Lung (tissue), 12 donors: ENCODE results near the gene STRN4. TPM values are rescaled to one million over a fixed set of nuclear protein-coding genes. Genes with fewer than 3 reads are reported as not detected.
"Not testable (repeated sequence)": the region's sequence is repeated elsewhere in the genome, so short reads cannot be mapped to it uniquely, and the experiment has no call there.

ENCODE experiments used
- ATAC-seq: fragments of 200-7000 bp; cut with Tn5 transposase; one replicate; pipeline ENCODE4 v1.9.1; 2020; ENCODE audit warnings: moderate number of reproducible peaks; ENCODE audit not compliant: insufficient read depth, low FRiP score
- DNase-seq, 3 donors: peaks; one replicate each; pipeline ENCODE4 v3.0.0-alpha.2; 2013 to 2017
- H3K27ac ChIP-seq, 2 donors: one replicate each; pipeline ENCODE4 v1.5.1; 2013; ENCODE audit warnings: mild to moderate bottlenecking in 2 of 2, moderate library complexity in 2 of 2, control low read depth in 1 of 2, inconsistent platforms in 1 of 2, low read depth in 1 of 2, low read length in 1 of 2
- H3K27me3 ChIP-seq, 3 donors: one replicate each; pipeline ENCODE4 v1.5.1; 2013; ENCODE audit warnings: low read length in 2 of 3; ENCODE audit not compliant: control insufficient read depth in 3 of 3, insufficient read depth in 3 of 3
- H3K36me3 ChIP-seq, 4 donors: one replicate each; pipeline ENCODE4 v1.5.1; 2013; ENCODE audit warnings: low read length in 4 of 4, mild to moderate bottlenecking in 1 of 4, moderate library complexity in 1 of 4; ENCODE audit not compliant: control insufficient read depth in 4 of 4, insufficient read depth in 4 of 4
- H3K4me1 ChIP-seq, 5 donors: one replicate each; pipeline ENCODE4 v1.5.1; 2013; ENCODE audit warnings: low read length in 5 of 5, mild to moderate bottlenecking in 2 of 5, moderate library complexity in 1 of 5; ENCODE audit not compliant: control insufficient read depth in 5 of 5, insufficient read depth in 5 of 5
- H3K4me3 ChIP-seq: one replicate; pipeline ENCODE4 v1.5.1; 2013; ENCODE audit warnings: mild to moderate bottlenecking, control low read depth, moderate library complexity
- H3K9ac ChIP-seq, 2 donors: one replicate each; pipeline ENCODE4 v1.5.1; 2013; ENCODE audit warnings: low read length in 2 of 2, control low read depth in 1 of 2; ENCODE audit not compliant: insufficient read depth in 1 of 2
- H3K9me3 ChIP-seq, 4 donors: one replicate each; pipeline ENCODE4 v1.5.1; 2013; ENCODE audit warnings: low read length in 3 of 4, mild to moderate bottlenecking in 1 of 4, moderate library complexity in 1 of 4; ENCODE audit not compliant: control insufficient read depth in 4 of 4, insufficient read depth in 3 of 4
- WGBS, 2 donors: extraction: QIAGEN DNeasy Blood & Tissue Kit; methylation state at CpG; one replicate each; pipeline ENCODE4 v1.1.7; 2013; 5-methylcytosine and 5-hydroxymethylcytosine counted together
- polyA plus RNA-seq, 2 donors: library from polyadenylated mRNA; stranded (reverse); fragments of 200-250 nt; gene quantifications; one replicate each; pipeline ENCODE4 v1.2.1, GENCODE V29; 2013
- total RNA-seq, 2 donors: library from RNA; depleted of rRNA in 1 of 2; stranded (reverse); fragments of >200 nt in 1 of 2; gene quantifications; one replicate each; pipeline ENCODE4 v1.2.1, GENCODE V29; 2014 to 2021
- TF ChIP-seq, protein P1 (sequence below): IDR thresholded peaks from 2 replicates; pipeline ENCODE4 v1.5.1; 2012; ENCODE audit warnings: mild to moderate bottlenecking; ENCODE audit errors: control extremely low read depth, extremely low read depth
- donor health status: control.
- donor health status: control.
- donor health status: Bipolar disorder and iron deficiency.
- donor health status: healthy.
- donor health status: DM: yes; HTN: yes; CAD: no.

STRN4 gene
- total and polyA plus RNA-seq, 4 donors = 71.6 to 86.8 (median 79.2) TPM

- Histone ChIP-seq H3K9me3 (no peaks in the 10 kb centered on the region), H3K9ac (no peak overlapping the region), H3K27me3 (no peaks in the 10 kb centered on the region), H3K4me1 (peaks cover 0 to 7% (median 0%) of the 10 kb centered on the region in 5 donors), H3K36me3 (peaks cover 0 to 5% (median 4%) of the 10 kb centered on the region in 4 donors), H3K27ac (no peak overlapping the region), H3K4me3 (no peak overlapping the region)
- TF ChIP-seq, protein P1, sequence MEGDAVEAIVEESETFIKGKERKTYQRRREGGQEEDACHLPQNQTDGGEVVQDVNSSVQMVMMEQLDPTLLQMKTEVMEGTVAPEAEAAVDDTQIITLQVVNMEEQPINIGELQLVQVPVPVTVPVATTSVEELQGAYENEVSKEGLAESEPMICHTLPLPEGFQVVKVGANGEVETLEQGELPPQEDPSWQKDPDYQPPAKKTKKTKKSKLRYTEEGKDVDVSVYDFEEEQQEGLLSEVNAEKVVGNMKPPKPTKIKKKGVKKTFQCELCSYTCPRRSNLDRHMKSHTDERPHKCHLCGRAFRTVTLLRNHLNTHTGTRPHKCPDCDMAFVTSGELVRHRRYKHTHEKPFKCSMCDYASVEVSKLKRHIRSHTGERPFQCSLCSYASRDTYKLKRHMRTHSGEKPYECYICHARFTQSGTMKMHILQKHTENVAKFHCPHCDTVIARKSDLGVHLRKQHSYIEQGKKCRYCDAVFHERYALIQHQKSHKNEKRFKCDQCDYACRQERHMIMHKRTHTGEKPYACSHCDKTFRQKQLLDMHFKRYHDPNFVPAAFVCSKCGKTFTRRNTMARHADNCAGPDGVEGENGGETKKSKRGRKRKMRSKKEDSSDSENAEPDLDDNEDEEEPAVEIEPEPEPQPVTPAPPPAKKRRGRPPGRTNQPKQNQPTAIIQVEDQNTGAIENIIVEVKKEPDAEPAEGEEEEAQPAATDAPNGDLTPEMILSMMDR = no peak
- ATAC-seq = no peak
- DNase-seq = peak in 2 of 3 donors; percentile 56 to 71
- 66 to 71% methylated on average over 5 of the region's 5 CpGs for WGBS, 2 donors
These were observed 15.2 kb upstream of the STRN4 start for GRCh38 chr19:46761418-46761831.

DNA sequence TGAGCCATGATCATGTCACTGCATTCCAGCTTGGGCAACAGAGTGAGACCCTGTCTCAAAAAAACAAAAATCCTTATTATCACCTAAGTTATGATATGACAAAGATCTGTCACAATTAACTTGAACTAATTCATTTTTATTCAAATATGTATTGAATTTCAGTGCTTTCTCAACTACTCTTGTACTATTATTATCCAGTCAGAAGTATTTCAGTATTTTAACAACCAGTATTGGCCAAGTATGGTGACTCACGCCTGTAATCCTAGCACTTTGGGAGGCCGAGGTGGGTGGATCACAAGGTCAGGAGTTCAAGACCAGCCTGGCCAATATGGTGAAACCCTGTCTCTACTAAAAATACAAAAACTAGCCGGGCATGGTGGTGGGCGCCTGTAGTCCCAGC, 14.6 kb upstream of the STRN4 start:
- H3K9ac ChIP-seq, H3K27me3 ChIP-seq, H3K9me3 ChIP-seq, H3K36me3 ChIP-seq, DNase-seq, H3K4me3 ChIP-seq, H3K4me1 ChIP-seq, H3K27ac ChIP-seq, ATAC-seq: not testable (repeated sequence)
- WGBS, 2 donors = 71 to 84% methylated on average over 4 of the region's 4 CpGs

GRCh38 chr19:46760363-46760762, 14.1 kb upstream of the STRN4 start:
- peaks cover 5 to 14% (median 6%) of the 10 kb centered on the region in 4 donors for H3K36me3 ChIP-seq
- no peak overlapping the region for H3K9ac ChIP-seq
- no peak overlapping the region for H3K4me3 ChIP-seq
- no peak for DNase-seq
- no peak for ATAC-seq
- H3K4me1 ChIP-seq = peaks cover 0 to 11% (median 0%) of the 10 kb centered on the region in 5 donors
- no peak overlapping the region for H3K27ac ChIP-seq
- TF ChIP-seq, protein P1 = no peak
- no peaks in the 10 kb centered on the region for H3K9me3 ChIP-seq
- no peaks in the 10 kb centered on the region for H3K27me3 ChIP-seq
- WGBS, 2 donors = 92 to 97% methylated on average over 5 of the region's 5 CpGs

- Histone ChIP-seq H3K9me3 (no peaks in the 10 kb centered on the region), H3K36me3 (peaks cover 5 to 15% (median 6%) of the 10 kb centered on the region in 4 donors), H3K4me1 (peaks cover 0 to 10% (median 0%) of the 10 kb centered on the region in 5 donors), H3K4me3 (no peak overlapping the region), H3K9ac (no peak overlapping the region), H3K27ac (no peak overlapping the region), H3K27me3 (no peaks in the 10 kb centered on the region)
- TF ChIP-seq, protein P1 = no peak
- ATAC-seq = peak; percentile 22
- no peak for DNase-seq
- WGBS, 2 donors = 72 to 74% methylated on average over 7 of the region's 7 CpGs
These were observed 13.6 kb upstream of the STRN4 start for GRCh38 chr19:46759817-46760333.
